ENCODE data around the gene ING3. TPM values are rescaled to one million over a fixed set of nuclear protein-coding genes. Genes with fewer than 3 reads are reported as not detected.
"Not testable (repeated sequence)": the region's sequence is repeated elsewhere in the genome, so short reads cannot be mapped to it uniquely, and the experiment has no call there.

ING3 gene
- total RNA-seq, 1 donor from 2014 or later: 14.0 TPM

DNA sequence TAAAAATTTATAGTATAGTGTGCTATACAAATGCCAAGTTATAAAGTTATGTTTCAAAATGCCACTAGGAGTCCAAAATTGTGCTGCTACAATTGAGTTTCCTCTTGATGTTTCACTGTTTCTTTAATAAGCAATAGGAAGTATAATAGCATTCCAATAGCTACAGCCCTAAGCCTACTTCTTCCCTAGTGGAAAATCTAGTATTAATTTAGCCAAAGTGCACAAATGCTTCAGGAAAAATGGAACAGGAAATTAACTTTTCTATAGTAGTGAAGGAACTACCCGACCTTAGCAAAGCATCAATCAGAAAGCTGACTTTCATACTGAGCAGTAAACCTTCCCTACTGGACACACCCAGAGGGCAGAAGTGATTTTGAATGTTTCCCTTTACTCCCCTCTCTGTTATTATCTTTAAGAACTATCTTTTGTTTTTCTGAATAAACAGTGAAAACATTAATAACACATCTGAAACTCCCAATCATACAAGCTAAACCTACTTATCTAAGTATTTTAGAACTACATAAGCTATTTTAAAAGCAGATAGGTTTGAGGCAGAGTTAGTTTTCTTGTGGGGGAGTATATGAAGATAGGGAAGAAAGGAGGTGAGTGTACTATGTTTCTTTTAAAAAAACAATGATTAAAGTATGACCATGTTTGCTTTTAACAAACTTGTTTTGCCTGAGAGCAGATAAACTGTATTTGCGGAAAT lies 51.6 kb downstream of the ING3 start:
- Histone ChIP-seq H3K36me3 (no peaks in the 10 kb centered on the region), H3K4me3 (no peak overlapping the region), H3K4me1 (peaks cover 28% of the 10 kb centered on the region), H3K27ac (peak overlapping the region; percentile 62), H3K27me3 (no peaks in the 10 kb centered on the region), H3K9me3 (no peaks in the 10 kb centered on the region)
- intact Hi-C loops (cut with DNase I): no loop called here
- TF ChIP-seq, protein P1, sequence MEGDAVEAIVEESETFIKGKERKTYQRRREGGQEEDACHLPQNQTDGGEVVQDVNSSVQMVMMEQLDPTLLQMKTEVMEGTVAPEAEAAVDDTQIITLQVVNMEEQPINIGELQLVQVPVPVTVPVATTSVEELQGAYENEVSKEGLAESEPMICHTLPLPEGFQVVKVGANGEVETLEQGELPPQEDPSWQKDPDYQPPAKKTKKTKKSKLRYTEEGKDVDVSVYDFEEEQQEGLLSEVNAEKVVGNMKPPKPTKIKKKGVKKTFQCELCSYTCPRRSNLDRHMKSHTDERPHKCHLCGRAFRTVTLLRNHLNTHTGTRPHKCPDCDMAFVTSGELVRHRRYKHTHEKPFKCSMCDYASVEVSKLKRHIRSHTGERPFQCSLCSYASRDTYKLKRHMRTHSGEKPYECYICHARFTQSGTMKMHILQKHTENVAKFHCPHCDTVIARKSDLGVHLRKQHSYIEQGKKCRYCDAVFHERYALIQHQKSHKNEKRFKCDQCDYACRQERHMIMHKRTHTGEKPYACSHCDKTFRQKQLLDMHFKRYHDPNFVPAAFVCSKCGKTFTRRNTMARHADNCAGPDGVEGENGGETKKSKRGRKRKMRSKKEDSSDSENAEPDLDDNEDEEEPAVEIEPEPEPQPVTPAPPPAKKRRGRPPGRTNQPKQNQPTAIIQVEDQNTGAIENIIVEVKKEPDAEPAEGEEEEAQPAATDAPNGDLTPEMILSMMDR (IDR thresholded peaks at IDR 0.05): no peak
- no peak for TF ChIP-seq POLR2A (IDR thresholded peaks at IDR 0.05)
- TF ChIP-seq POLR2AphosphoS5 (IDR thresholded peaks at IDR 0.05; ENCODE audit: insufficient read depth in 1 of 2, low read depth in 1 of 2): no peak
- no peak for DNase-seq (ENCODE audit: extremely low spot score in 2 of 2)

GRCh38 chr7:121002757-121003200 lies 52.2 kb downstream of the ING3 start:
- TF ChIP-seq, protein P1 (IDR thresholded peaks at IDR 0.05): no peak
- no peak for TF ChIP-seq POLR2AphosphoS5 (IDR thresholded peaks at IDR 0.05; ENCODE audit: insufficient read depth in 1 of 2, low read depth in 1 of 2)
- no peak for TF ChIP-seq POLR2A (IDR thresholded peaks at IDR 0.05)
- no peaks in the 10 kb centered on the region for H3K36me3 ChIP-seq
- H3K27me3 ChIP-seq: no peaks in the 10 kb centered on the region
- H3K27ac ChIP-seq: peak overlapping the region; percentile 62
- H3K9me3 ChIP-seq: no peaks in the 10 kb centered on the region
- intact Hi-C loops (cut with DNase I): no loop called here
- DNase-seq (ENCODE audit: extremely low spot score in 2 of 2): no peak
- H3K4me3 ChIP-seq: no peak overlapping the region
- H3K4me1 ChIP-seq: peaks cover 27% of the 10 kb centered on the region

GRCh38 chr7:121003986-121004685 lies 53.6 kb downstream of the ING3 start:
- Histone ChIP-seq H3K9me3 (no peaks in the 10 kb centered on the region), H3K4me1 (peaks cover 15% of the 10 kb centered on the region), H3K4me3 (no peak overlapping the region), H3K27ac (no peak overlapping the region), H3K27me3 (no peaks in the 10 kb centered on the region), H3K36me3 (no peaks in the 10 kb centered on the region)
- TF ChIP-seq POLR2AphosphoS5 (IDR thresholded peaks at IDR 0.05; ENCODE audit: insufficient read depth in 1 of 2, low read depth in 1 of 2) (no peak), POLR2A (IDR thresholded peaks at IDR 0.05) (no peak)
- TF ChIP-seq, protein P1 (IDR thresholded peaks at IDR 0.05): no peak
- intact Hi-C loops (cut with DNase I): no loop called here
- no peak for DNase-seq (ENCODE audit: extremely low spot score in 2 of 2)

- H3K9me3 ChIP-seq; H3K4me3 ChIP-seq; DNase-seq (ENCODE audit: extremely low spot score in 2 of 2); H3K27ac ChIP-seq; H3K36me3 ChIP-seq; intact Hi-C loops (cut with DNase I); H3K4me1 ChIP-seq; H3K27me3 ChIP-seq: not testable (repeated sequence)
Measured at GRCh38 chr7:121005058-121005457, 54.5 kb downstream of the ING3 start.

DNA sequence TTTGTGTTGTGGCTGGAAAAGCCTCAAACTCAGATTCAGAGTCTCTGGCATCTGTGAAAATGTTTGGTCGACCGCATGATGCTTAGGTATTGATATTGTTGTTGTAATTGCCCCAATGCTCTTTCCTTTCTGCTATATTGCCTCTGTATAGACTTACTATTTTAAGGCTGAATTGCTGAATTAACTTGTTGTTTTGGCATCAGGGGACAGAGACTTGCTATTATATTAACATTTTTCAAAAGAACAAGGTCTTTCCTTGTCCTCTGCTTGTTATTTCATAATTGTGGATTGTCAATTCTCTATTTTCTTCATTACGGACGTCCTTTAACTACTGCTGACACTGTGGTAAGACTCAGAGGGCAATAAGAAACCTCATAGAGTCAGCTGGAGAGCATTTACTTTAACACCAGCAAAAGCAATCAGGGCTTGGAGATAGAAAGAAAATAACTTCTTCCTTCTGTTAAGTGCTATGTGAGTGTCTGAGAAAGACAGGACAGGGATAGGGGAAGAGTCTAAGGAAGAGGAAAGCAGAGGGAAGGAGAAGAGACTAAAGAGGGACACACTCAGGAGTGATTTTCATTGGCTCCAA lies 55.5 kb downstream of the ING3 start:
- no peak for DNase-seq (ENCODE audit: extremely low spot score in 2 of 2)
- Histone ChIP-seq H3K4me1 (peaks cover 8% of the 10 kb centered on the region), H3K27me3 (no peaks in the 10 kb centered on the region), H3K36me3 (no peaks in the 10 kb centered on the region), H3K27ac (no peak overlapping the region), H3K4me3 (no peak overlapping the region), H3K9me3 (no peaks in the 10 kb centered on the region)
- intact Hi-C loops (cut with DNase I): no loop called here
- no peak for TF ChIP-seq POLR2AphosphoS5 (IDR thresholded peaks at IDR 0.05; ENCODE audit: insufficient read depth in 1 of 2, low read depth in 1 of 2)
- TF ChIP-seq, protein P1 (IDR thresholded peaks at IDR 0.05): no peak
- TF ChIP-seq POLR2A (IDR thresholded peaks at IDR 0.05): no peak

Measured in vagina (tissue), 2 donors.